Measurements from ENCODE around the gene TMEM213.

TMEM213 gene

DNA sequence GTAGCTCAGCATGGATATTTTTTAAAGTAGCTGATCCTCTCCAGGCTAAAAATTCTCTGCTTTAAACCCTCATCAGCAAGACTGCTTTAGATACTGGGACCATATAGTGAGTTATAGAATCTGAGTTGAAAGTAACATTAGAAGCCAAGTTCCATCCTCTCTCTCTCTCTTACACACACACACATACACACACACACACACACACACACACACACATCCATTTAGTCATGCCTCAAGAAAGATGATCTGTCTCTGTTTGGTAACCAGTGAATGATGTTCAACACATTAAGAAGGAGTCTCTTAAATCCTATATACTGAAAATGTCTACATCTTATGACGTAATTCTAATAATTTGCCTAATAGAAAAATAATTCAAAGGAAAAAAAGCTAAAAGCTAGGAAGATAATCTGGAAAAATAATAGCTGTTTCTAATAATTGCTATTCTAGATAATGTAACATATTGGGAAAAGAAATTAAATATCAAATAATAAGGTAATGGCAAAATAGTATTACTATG, 17.1 kb downstream of the TMEM213 start:
- H3K27ac ChIP-seq, result no peak overlapping the region
- no peak for TF ChIP-seq CTCF (conservative IDR thresholded peaks at IDR 0.05)

GRCh38 chr7:138816650-138817049, 18.9 kb downstream of the TMEM213 start:
- no peak overlapping the region for H3K27ac ChIP-seq
- TF ChIP-seq CTCF (conservative IDR thresholded peaks at IDR 0.05), result no peak

DNA sequence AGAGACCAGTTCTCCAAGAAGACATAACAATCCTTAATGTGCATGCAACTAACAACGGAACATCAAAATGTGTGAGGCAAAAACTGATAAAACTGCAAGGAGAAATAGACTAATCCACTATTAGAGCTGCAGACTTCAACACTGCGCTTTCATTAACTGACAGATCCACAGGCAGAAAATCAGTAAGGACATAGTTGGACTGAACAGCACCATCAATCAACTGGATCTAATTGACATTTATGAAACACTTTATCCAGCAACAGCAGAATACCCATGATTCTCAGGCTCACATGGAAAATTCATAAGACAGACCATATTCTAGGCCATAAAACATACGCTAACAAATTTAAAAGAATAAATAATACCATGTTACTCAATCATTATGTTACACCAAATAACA, 21.8 kb downstream of the TMEM213 start:
- no peak for TF ChIP-seq CTCF (conservative IDR thresholded peaks at IDR 0.05)
- no peak overlapping the region for H3K27ac ChIP-seq

DNA sequence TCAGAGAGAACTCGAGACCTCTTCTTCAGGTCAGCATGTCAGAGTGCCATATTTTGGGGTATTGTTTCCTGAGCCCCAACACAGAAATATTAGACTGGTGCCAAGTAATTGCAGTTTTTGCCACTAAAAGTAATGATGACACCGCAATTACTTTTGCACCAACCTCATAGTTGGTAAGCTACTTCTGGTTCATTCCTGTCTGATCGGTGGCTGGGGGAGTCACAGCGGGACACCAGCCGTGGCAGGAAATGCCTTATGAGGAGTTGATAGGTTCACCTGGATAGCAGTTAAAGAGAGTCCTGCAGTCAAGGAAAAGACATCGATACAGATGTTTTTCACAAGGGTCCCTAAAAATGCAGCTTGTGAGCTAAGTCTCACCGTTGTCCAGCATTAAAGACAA, 24.1 kb downstream of the TMEM213 start:
- H3K27ac ChIP-seq, result no peak overlapping the region
- no peak for TF ChIP-seq CTCF (conservative IDR thresholded peaks at IDR 0.05)

DNA sequence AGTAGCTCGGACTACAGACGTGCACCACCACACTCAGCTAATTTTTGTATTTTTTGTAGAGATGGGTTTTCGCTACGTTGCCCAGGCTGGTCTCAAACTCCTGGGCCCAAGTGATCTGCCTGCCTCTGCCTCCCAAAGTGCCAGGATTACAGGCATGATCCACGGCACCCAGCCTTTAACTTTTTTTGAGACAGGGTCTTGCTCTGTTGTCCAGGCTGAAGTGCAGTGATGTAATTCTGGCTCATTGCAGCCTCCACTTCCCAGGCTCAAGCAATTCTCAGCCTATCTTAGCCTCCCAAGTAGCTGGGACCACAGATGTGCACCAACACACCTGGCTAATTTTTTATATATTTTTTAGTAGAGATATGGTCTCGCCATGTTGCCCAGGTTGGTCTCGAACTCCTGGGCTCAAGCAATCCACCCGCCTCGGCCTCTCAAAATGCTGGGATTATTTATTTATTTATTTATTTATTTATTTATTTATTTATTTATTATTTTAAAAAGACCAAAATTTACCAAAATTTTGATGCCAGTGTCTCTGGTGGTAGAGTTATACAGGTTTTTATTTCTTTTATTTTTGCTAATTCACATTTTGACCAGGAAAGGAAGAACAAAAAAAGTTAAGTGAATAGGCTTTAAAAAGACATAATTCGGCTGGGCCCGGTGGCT, 25.2 kb downstream of the TMEM213 start:
- no peak overlapping the region for H3K27ac ChIP-seq
- TF ChIP-seq CTCF (conservative IDR thresholded peaks at IDR 0.05), result no peak

- TF ChIP-seq CTCF (conservative IDR thresholded peaks at IDR 0.05), result no peak
- no peak overlapping the region for H3K27ac ChIP-seq
Measured at GRCh38 chr7:138825049-138825721, 27.4 kb downstream of the TMEM213 start.

DNA sequence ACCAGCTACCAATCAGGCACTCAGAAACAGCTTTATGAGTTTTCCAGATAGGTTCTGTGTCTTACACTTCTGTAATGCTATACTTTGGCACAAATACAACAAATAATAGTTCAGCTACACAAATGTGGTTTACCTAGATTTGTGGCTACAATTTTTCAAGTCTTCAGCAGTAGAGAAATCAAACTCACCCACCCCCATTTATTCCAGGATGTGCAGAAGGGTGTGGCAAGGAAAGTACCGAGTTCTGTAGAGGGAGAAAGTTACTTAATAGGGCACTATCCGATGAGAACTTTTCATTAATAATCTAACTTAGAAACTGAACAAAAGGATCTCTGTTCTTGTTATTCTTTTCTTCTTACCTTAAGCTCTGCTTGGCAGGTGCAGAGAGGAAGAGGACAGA, 30.5 kb downstream of the TMEM213 start:
- no peak for TF ChIP-seq CTCF (conservative IDR thresholded peaks at IDR 0.05)
- H3K27ac ChIP-seq, result no peak overlapping the region

All from VCaP (cell line).